HG02885 (cell line): ENCODE measurements around the gene GLRB.
"Not testable (repeated sequence)": the region's sequence is repeated elsewhere in the genome, so short reads cannot be mapped to it uniquely, and the experiment has no call there.

ENCODE experiments used
- ATAC-seq: cut with Tn5 transposase; IDR thresholded peaks from one replicate; pipeline ENCODE4 v1.9.1; 2021; ENCODE audit warnings: mild to moderate bottlenecking; ENCODE audit not compliant: unreplicated experiment, poor library complexity

The GLRB gene

GRCh38 chr4:157075811-157076577, at the start of gene GLRB:
Gene GLRB, plus strand, starts transcription at chr4:157076150. Its CDS starts 1,875 bp downstream, at chr4:157078025.
- no peak for ATAC-seq

DNA sequence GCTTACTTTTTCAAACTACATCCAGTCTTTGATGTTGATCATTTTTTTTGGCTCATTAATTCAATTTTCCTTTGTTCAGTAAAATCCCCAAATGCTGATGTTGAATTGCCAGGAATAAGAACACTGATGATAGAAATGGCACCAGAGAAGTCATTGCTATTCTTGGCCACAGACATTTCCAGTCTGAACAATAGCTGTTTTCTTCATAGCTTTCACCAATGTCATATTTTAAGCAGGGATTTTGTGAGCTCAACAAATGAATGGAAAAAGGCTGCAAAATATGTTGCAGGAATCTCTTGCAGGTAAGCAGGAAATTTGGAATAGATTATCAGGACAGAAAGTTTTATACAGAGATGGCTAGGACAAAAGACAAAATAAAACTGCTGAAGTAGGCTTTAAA, 40.5 kb upstream of the GLRB start:
- ATAC-seq, result no peak

- ATAC-seq, result no peak
These were observed 35.5 kb upstream of the GLRB start for GRCh38 chr4:157040405-157040804.

- no peak for ATAC-seq
These were observed 32.8 kb upstream of the GLRB start for GRCh38 chr4:157043131-157043530.

DNA sequence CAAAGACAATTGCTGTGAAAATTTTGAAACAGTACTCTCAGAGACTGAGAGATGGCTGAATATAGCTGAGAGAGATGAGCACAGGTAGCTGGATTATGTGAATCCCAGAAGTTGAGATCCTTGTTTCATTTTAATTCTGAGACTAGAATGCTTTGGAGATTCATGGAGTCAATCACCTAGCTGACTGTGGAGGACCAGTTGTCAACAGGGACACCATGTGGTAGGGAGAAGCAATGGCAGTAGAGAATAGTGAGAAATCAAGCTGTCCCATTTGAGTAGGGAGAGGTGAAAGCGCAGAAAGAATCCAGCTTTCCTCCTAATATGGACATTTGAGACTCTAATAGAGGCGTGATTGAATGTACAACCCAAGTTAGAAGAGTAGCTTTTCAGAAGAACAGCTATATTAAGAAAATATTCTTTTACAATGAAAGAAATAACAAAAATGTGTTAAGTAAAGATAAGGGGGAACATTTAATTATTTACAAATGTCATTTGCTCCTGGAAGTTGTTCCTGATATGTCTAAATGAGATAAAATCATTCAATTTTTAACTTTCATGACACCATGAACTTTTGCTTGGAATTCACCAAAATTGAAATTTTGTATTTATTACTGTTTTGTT, 30.3 kb upstream of the GLRB start:
- ATAC-seq, result peak; percentile 84

DNA sequence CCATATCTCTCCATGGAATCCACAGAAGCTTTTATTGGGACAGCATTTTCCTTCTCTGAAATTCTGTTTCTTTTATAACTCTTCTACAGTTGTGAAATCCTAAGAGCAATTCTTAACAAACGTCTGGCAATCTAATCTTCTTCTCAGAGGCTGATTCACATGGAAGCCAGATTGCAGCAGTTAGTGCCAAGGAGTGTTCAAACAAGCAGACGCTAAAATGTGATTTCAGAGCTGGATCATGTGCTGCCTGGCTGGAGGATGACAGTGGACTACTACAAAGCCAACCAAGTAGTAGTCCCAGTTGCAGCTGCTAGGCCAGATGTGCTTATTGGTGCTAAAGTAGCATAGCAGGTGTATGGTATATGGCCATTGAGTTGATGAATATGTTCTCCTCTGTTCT, 27.7 kb upstream of the GLRB start:
- no peak for ATAC-seq

- ATAC-seq, result no peak
These were observed 25.4 kb upstream of the GLRB start for GRCh38 chr4:157050561-157050960.

DNA sequence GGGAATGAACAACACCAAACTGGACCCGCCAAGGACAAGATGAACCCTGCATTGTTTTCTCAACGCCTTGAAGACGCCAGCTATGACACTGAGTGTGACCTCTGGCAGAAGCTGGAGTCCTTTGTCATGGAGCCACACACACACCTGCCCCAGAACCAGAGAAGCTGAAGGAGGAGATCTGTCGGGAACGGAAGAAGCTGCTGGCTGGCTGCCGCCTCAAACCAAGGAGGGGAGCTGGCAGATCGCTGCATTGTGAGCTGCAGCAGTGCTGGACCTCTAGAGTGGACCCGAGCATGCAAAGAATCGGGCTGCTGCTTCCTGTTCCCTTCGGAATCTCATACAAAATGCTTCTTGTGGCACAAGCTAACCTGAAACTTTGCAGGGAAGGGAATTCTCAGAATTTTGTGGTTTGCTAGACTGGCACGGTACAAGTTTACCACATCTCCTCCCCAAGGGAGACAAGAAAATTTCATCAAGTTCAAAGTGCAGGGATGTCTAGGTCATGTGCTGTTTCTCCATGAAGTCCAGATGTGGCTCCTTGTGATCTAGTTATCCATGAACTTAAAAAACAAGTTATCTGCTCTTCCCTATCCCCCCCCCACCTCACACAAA, 23.4 kb upstream of the GLRB start:
- ATAC-seq, result no peak

DNA sequence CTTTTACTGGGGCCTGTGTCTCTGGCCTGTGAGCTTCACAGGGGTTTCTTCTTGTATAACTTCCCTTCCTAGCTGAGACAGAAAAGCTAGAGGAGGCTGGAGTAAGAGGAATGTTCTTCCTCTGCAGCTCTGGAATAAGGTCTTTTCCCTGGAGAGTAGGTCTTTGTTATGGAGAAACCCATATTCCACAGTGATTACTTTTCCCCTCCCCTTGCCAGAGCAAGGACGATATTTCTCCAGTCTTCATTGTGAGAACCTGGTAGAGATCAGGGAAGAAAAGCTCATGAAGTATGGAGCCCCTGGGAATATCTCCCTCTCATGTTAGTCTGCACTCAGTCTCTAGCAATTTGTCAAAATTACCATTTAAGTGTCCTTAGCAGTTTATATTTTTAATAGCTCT, 18.7 kb upstream of the GLRB start:
- no peak for ATAC-seq

GRCh38 chr4:157058899-157059298, 17.1 kb upstream of the GLRB start:
- not testable (repeated sequence) for ATAC-seq

- ATAC-seq, result no peak
These were observed 3.9 kb upstream of the GLRB start for GRCh38 chr4:157072002-157072401.

GRCh38 chr4:157075401-157075800, 549 bp upstream of the GLRB start:
- ATAC-seq, result no peak

- no peak for ATAC-seq
These were observed 613 bp downstream of the GLRB start for GRCh38 chr4:157076578-157076947.

- no peak for ATAC-seq
These were observed 3.5 kb downstream of the GLRB start for GRCh38 chr4:157079441-157079840.

GRCh38 chr4:157080605-157081004, 4.7 kb downstream of the GLRB start:
- no peak for ATAC-seq

GRCh38 chr4:157095716-157096115, 19.8 kb downstream of the GLRB start:
- no peak for ATAC-seq

DNA sequence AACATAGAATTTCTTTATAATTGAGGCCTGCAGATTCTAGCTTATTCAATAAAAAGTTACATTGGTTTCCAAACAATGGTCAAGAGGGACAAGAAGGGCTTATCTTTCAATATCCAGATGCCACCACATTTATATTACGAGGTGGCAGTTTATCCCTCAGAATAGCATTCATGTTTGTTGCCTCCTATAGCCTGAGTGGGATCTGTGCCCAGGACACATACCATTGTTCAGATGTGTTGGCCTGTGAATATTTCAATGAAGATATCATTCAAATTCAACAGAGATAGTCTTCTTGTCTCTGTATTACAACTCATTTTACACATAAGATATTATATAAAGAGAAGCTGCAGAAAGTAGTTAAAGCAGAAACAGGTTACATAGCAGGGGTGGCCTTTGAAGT, 20.5 kb downstream of the GLRB start:
- ATAC-seq, result no peak

- ATAC-seq, result no peak
These were observed 23.6 kb downstream of the GLRB start for GRCh38 chr4:157099506-157099905.

DNA sequence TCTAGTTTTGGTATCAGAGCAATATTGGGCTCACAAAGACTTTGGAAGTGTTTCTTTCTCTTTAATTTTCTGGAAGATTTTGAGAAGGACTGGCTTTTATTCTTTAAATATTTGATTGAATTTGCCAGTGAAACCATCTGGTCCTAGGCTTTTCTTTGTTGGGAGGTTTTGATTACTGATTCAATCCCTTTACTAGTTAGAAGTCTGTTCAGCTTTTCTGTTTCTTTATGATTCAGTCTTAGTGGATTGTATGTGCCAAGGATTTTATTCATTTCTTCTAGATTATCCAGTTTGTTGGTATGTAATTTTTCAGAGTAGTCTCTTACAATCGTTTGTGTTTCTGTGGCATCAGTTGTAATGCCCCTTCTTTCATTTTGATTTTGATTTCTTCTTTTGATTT, 28.6 kb downstream of the GLRB start:
- no peak for ATAC-seq

DNA sequence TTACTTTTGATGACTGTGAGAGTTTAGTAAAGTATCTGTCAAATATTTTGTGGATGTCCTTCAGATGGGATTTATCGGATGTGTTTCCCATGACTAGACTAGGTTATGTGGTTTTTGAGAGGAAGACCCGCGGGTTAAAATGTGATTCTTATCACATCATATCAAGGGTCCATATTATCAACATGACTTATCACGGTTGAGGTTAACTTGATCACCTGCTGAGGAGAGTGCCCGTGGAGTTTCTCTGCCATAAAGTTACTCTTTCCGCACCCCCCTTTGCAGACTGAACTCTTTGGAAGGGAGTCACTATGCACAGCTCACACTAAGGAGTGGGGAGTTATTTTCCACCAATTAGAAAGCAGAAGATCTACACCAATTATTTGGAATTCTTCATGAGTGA, 38.7 kb downstream of the GLRB start:
- no peak for ATAC-seq

DNA sequence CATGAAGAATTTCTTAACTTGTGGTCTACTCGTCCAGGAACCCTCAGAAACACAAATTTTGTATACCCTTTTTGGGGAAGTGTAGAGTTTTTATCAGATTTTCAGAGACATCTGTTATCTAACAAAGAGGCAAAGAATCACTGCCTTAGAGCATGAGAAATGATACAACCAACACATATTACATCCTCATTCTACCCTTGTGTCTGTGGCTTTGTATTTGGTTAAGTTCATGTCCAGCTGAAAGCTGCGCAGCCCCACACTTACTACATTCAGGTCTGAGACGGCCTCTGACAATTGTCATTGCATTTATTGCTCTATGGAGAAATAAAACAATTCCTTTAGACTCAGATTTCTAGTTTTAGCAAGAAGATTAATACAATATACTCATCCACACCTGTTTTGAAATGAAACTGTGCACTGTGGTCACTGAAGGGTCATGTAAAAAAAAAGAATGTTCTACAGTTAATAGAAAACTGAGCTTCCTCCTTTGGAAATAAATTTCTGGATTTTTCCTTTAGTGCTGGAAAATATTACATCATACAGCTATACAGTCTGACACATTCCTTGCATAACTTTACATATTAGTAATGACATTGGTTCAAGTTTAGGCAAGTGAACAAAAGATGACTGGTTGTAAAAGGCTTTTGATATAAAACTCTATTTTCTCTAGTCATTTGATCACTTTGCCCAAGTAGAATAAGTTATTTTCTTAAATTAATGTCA, 39.8 kb downstream of the GLRB start:
- ATAC-seq, result no peak
